Endodermal cell (in vitro differentiated cells): ENCODE measurements around the gene CD247. TPM values are rescaled to one million over a fixed set of nuclear protein-coding genes. Genes with fewer than 3 reads are reported as not detected.

Experiments
- DNase-seq: peaks from one replicate; pipeline ENCODE4 v3.0.0-alpha.2; 2017
- H3K27ac ChIP-seq: 2 replicates; pipeline ENCODE4 v1.5.1; 2013; ENCODE audit warnings: mild to moderate bottlenecking, low read depth, low read length, moderate library complexity
- H3K27me3 ChIP-seq: 2 replicates; pipeline ENCODE4 v1.6.1; 2013; ENCODE audit warnings: mild to moderate bottlenecking, low read length, moderate library complexity; ENCODE audit not compliant: insufficient read depth, control insufficient read depth, poor library complexity, severe bottlenecking
- H3K36me3 ChIP-seq: 2 replicates; pipeline ENCODE4 v1.7.0; 2013; ENCODE audit warnings: mild to moderate bottlenecking, low read length, moderate library complexity; ENCODE audit not compliant: control insufficient read depth, insufficient read depth
- H3K4me1 ChIP-seq: one replicate; pipeline ENCODE4 v1.7.0; 2013; ENCODE audit warnings: low read length; ENCODE audit not compliant: control insufficient read depth, insufficient read depth
- H3K4me3 ChIP-seq: 2 replicates; pipeline ENCODE4 v1.5.1; 2013; ENCODE audit warnings: mild to moderate bottlenecking, low read length, moderate library complexity
- H3K9ac ChIP-seq: 2 replicates; pipeline ENCODE4 v1.6.1; 2013; ENCODE audit warnings: mild to moderate bottlenecking, low read length, moderate library complexity; ENCODE audit not compliant: poor library complexity, severe bottlenecking; ENCODE audit errors: extremely low read depth
- H3K9me3 ChIP-seq: 2 replicates; pipeline ENCODE4 v1.6.1; 2013; ENCODE audit warnings: mild to moderate bottlenecking, low read length, moderate library complexity; ENCODE audit not compliant: control insufficient read depth
- H3K27ac Mint-ChIP-seq: 2 replicates; pipeline ENCODE4 v1.8.0; 2020; ENCODE audit warnings: mixed read lengths
- H3K27me3 Mint-ChIP-seq: 2 replicates; pipeline ENCODE4 v1.8.0; 2021; ENCODE audit warnings: mild to moderate bottlenecking, mixed read lengths; ENCODE audit not compliant: insufficient read depth
- H3K36me3 Mint-ChIP-seq: 2 replicates; pipeline ENCODE4 v1.8.0; 2020; ENCODE audit warnings: low read depth, mixed read lengths
- H3K4me1 Mint-ChIP-seq: 2 replicates; pipeline ENCODE4 v1.8.0; 2020; ENCODE audit warnings: mixed read lengths
- H3K4me3 Mint-ChIP-seq: 2 replicates; pipeline ENCODE4 v1.8.0; 2020; ENCODE audit warnings: mild to moderate bottlenecking, moderate library complexity, mixed read lengths
- H3K9me3 Mint-ChIP-seq: 2 replicates; pipeline ENCODE4 v1.8.0; 2020; ENCODE audit warnings: mild to moderate bottlenecking, mixed read lengths
- CTCF ChIP-seq: fragments of 200-600 bp; sonication (generic); conservative IDR thresholded peaks from 2 replicates; pipeline ENCODE4 v1.5.0; 2021; ENCODE audit warnings: antibody characterized with exemption, mild to moderate bottlenecking
- WGBS, 2 experiments: methylation state at CpG; one replicate each; pipeline versions ENCODE4 v1.1.5 to v1.1.7; 2013; ENCODE audit warnings: missing lambda C conversion rate in 2 of 2, mixed read lengths in 1 of 2; ENCODE audit not compliant: insufficient coverage in 1 of 2, insufficient read length in 1 of 2; 5-methylcytosine and 5-hydroxymethylcytosine counted together
- total RNA-seq, 2 donors: library from RNA; stranded (reverse); fragmentation: NEBNext Ultra II Directional in 1 of 2; extraction: Animal tissue kit (Norgen Biotek cat#: 25700) in 1 of 2; gene quantifications; 2 replicates in 1 of 2; 3 replicates in 1 of 2; pipeline ENCODE4 v1.2.1, GENCODE V29; 2021

The CD247 gene
- total RNA-seq, 2 donors from 2014 or later: 0.46 to 0.55 TPM

DNA sequence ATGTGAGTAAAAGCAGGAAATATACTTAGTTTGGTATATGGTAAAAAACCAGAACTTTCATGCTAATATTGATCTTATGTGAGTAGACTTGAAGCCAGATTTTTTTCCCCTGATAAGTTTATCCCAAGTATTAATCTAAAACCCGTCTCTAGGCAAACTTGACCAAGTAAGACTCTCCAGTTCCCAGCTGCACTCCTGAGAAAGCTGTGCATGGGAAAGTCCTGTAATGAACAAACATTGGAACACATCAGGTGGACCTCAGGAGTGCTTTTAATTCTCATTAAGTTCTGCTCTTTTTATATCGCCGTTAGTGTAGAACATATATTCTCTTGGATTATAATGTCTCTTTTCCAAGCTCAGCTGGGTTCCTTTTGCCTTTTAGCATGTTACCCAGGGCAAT lies 105.0 kb downstream of the CD247 start:
- DNase-seq: no peak
- H3K36me3 ChIP-seq: peaks cover 59% of the 10 kb centered on the region
- Mint-ChIP-seq H3K4me1 (peaks cover 6% of the 10 kb centered on the region), H3K36me3 (peaks cover 42% of the 10 kb centered on the region), H3K9me3 (no peaks in the 10 kb centered on the region), H3K27ac (no peak overlapping the region), H3K27me3 (no peaks in the 10 kb centered on the region), H3K4me3 (no peak overlapping the region)
- H3K9ac ChIP-seq: no peak overlapping the region
- TF ChIP-seq CTCF: no peak
- H3K9me3 ChIP-seq: no peaks in the 10 kb centered on the region
- WGBS, 2 experiments: 98 to 100% methylated on average over 3 of the region's 3 CpGs
- no peak overlapping the region for H3K4me3 ChIP-seq
- no peak overlapping the region for H3K27ac ChIP-seq
- H3K4me1 ChIP-seq: no peaks in the 10 kb centered on the region
- no peaks in the 10 kb centered on the region for H3K27me3 ChIP-seq

- Mint-ChIP-seq H3K27ac (no peak overlapping the region), H3K27me3 (no peaks in the 10 kb centered on the region), H3K4me3 (no peak overlapping the region), H3K4me1 (peaks cover 6% of the 10 kb centered on the region), H3K36me3 (peaks cover 42% of the 10 kb centered on the region), H3K9me3 (no peaks in the 10 kb centered on the region)
- no peak overlapping the region for H3K27ac ChIP-seq
- H3K9me3 ChIP-seq: no peaks in the 10 kb centered on the region
- H3K27me3 ChIP-seq: no peaks in the 10 kb centered on the region
- WGBS, 2 experiments: 92 to 94% methylated on average over 5 of the region's 5 CpGs
- peaks cover 63% of the 10 kb centered on the region for H3K36me3 ChIP-seq
- no peak for DNase-seq
- no peak overlapping the region for H3K4me3 ChIP-seq
- no peaks in the 10 kb centered on the region for H3K4me1 ChIP-seq
- H3K9ac ChIP-seq: no peak overlapping the region
- TF ChIP-seq CTCF: no peak
Observed at GRCh38 chr1:167412920-167413319, 105.4 kb downstream of the CD247 start.

- Histone ChIP-seq H3K4me3 (no peak overlapping the region), H3K9me3 (no peaks in the 10 kb centered on the region), H3K36me3 (peaks cover 57% of the 10 kb centered on the region), H3K4me1 (no peaks in the 10 kb centered on the region), H3K27ac (no peak overlapping the region), H3K9ac (no peak overlapping the region), H3K27me3 (no peaks in the 10 kb centered on the region)
- H3K27ac Mint-ChIP-seq: no peak overlapping the region
- H3K4me1 Mint-ChIP-seq: peaks cover 6% of the 10 kb centered on the region
- no peaks in the 10 kb centered on the region for H3K27me3 Mint-ChIP-seq
- peaks cover 45% of the 10 kb centered on the region for H3K36me3 Mint-ChIP-seq
- WGBS, 2 experiments: 86 to 93% methylated on average over 2 to 4 of the region's 4 CpGs
- no peak for DNase-seq
- no peak for TF ChIP-seq CTCF
- H3K9me3 Mint-ChIP-seq: no peaks in the 10 kb centered on the region
- H3K4me3 Mint-ChIP-seq: no peak overlapping the region
Observed at GRCh38 chr1:167412072-167412471, 106.3 kb downstream of the CD247 start.
